ENCODE measurements around the gene SYNM.

GRCh38 chr15:99113547-99114271, 8.8 kb downstream of the SYNM start:
- TF ChIP-seq CTCF (IDR thresholded peaks at IDR 0.05; ENCODE audit: low read depth, low read length) (no peak), EZH2phosphoT487 (IDR thresholded peaks at IDR 0.05; ENCODE audit: low read depth) (no peak)
